SK-N-MC (cell line): ENCODE results near the gene LLGL2.
"Not testable (repeated sequence)": the region's sequence is repeated elsewhere in the genome, so short reads cannot be mapped to it uniquely, and the experiment has no call there.

Experiments
- DNase-seq: peaks from one replicate; pipeline ENCODE4 v3.0.0-alpha.2; 2011; ENCODE audit warnings: low read depth, low spot score
- H3K27ac ChIP-seq: fragments of 200-600 bp; sonication (generic); 2 replicates; pipeline ENCODE4 v1.5.1; 2016; ENCODE audit warnings: mixed run types
- H3K36me3 ChIP-seq: fragments of 200-600 bp; sonication (generic); 2 replicates; pipeline ENCODE4 v1.6.1; 2017; ENCODE audit warnings: antibody characterized with exemption, low read length, mixed read lengths; ENCODE audit not compliant: insufficient read depth
- H3K4me3 ChIP-seq: fragments of 200-600 bp; sonication (generic); 2 replicates; pipeline ENCODE4 v1.5.1; 2016
- H3K9ac ChIP-seq: fragments of 200-600 bp; sonication (generic); 2 replicates; pipeline ENCODE4 v1.8.0; 2017; ENCODE audit warnings: mixed run types, mixed read lengths; ENCODE audit not compliant: insufficient read length
- H3K9me3 ChIP-seq: fragments of 200-600 bp; sonication (generic); 2 replicates; pipeline ENCODE4 v1.6.1; 2017; ENCODE audit warnings: low read depth, mild to moderate bottlenecking, antibody characterized with exemption, low read length, moderate library complexity, mixed read lengths
- EZH2 ChIP-seq: fragments of 200-600 bp; sonication (generic); IDR thresholded peaks from one replicate; pipeline ENCODE4 v1.6.1; 2017; ENCODE audit warnings: antibody characterized with exemption
- FOXP2 ChIP-seq: optimal IDR thresholded peaks from 2 replicates; pipeline ENCODE3; 2011; ENCODE audit warnings: mild to moderate bottlenecking, moderate library complexity; ENCODE audit not compliant: insufficient read depth; ENCODE audit errors: extremely low read length, control extremely low read depth
- POLR2AphosphoS5 ChIP-seq: IDR thresholded peaks from 2 replicates; pipeline ENCODE4 v1.6.1; 2012; ENCODE audit warnings: mild to moderate bottlenecking, low read depth, low read length, borderline replicate concordance

Gene LLGL2

DNA sequence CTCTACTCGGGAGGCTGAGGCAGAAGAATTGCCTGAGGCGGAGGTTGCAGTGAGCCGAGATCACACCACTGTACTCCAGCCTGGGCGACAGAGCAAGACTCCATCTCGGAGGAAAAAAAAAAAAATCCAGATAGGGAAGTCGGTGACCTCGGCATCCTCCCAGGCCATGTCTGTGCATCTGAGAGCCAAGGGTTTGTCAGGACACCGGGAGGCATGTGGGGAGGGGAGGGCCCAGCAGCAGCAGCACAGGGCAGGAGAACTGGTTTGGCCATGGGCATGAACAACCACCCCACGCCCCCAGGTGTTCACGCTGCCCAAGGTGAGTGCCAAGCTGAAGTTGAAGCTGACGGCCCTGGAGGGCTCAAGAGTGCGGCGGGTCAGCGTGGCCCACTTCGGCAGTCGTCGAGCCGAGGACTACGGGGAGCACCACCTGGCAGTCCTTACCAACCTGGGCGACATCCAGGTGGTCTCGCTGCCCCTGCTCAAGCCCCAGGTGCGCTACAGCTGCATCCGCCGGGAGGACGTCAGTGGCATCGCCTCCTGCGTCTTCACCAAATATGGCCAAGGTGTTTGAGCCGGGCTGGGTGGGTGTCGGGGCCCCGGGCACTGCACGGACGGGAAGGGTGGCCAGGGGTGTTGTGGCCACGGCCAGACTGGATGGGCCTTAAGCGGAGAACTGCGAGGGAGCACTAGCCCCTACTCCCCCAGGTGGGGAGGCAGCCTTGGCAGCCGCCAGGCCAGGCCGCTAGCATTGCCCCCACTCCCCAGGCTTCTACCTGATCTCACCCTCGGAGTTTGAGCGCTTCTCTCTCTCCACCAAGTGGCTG lies 47.4 kb downstream of the LLGL2 start:
- Histone ChIP-seq H3K4me3 (no peak overlapping the region), H3K27ac (no peak overlapping the region), H3K36me3 (no peaks in the 10 kb centered on the region), H3K9me3 (no peaks in the 10 kb centered on the region), H3K9ac (no peak overlapping the region)
- DNase-seq: no peak
- TF ChIP-seq POLR2AphosphoS5: no peak
- TF ChIP-seq FOXP2: no peak
- TF ChIP-seq EZH2: no peak

DNA sequence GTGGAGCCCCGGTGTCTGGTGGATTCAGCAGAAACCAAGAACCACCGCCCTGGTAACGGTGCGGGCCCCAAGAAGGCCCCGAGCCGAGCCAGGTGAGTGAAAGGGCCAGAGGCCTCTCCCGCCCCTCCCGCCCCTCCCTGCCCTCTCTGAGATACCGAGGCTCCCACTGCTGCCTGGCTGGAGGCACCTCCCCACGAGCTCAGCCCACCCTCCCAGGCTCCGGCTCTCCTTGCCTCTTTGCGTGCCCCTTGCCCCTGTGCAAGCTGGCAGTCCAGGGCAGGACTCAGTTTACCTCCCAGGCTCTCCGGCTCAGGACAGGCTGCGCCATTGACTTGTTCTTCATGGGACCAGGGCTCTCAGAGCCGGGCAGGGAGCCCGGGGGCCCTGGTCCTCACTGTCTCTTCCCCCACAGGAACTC lies 48.1 kb downstream of the LLGL2 start:
- no peak overlapping the region for H3K9ac ChIP-seq
- TF ChIP-seq POLR2AphosphoS5 (no peak), EZH2 (no peak), FOXP2 (no peak)

DNA sequence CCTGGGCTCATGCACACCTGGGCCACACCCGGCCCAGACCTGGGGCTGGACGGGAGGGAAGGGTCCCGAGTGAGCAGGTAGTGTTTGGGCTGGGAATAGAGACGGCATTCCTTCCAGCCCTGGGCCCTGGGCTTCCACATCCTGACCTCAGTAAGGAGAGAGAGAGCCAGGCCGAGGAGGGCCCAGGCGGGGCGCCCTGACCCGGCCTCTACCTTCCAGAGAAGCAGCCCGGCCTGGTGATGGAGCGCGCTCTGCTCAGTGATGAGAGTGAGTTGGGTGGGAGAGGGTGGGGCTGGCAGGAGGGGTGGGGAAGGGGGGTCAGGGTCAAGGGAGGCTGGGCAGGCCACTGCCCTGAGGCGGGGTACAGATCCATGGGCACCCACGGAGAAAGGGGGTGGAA lies 48.5 kb downstream of the LLGL2 start:
- no peak overlapping the region for H3K4me3 ChIP-seq
- H3K9ac ChIP-seq: no peak overlapping the region
- no peaks in the 10 kb centered on the region for H3K9me3 ChIP-seq
- TF ChIP-seq POLR2AphosphoS5 (no peak), EZH2 (no peak), FOXP2 (no peak)
- H3K36me3 ChIP-seq: no peaks in the 10 kb centered on the region
- H3K27ac ChIP-seq: no peak overlapping the region
- no peak for DNase-seq

More for the DNA sequence above, 48.1 kb downstream of the LLGL2 start:
- Histone ChIP-seq H3K4me3 (no peak overlapping the region), H3K27ac (no peak overlapping the region), H3K9me3 (no peaks in the 10 kb centered on the region), H3K36me3 (no peaks in the 10 kb centered on the region)
- no peak for DNase-seq

DNA sequence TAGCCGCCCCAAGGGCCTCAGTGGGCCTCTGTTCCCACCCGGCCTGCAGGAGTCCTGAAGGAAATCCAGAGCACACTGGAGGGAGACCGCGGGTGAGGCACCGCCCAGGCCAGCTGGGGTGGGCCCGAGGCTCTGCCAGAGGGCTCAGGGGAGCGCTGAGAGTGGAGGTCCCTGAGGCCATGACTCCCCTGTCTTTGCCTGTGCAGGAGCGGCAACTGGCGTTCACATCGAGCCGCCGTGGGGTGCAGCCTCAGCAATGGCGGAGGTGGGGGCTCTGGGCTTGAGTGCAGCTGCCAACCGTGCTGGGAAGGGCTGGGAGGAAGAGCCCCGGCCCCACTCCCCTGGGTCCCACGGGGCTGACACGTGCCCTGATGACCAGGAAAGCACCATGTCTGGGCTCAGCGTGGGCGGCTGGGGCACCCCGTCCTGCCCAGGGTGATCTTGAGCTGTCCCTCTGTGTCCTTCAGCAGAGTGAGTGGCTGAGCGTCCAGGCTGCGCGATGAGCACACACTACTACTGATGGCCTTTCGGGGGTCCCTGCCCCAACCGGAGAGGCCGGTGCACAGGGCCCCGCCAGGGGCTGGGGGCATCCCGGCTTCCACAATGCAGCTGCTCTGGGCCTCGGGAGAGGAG lies 49.0 kb downstream of the LLGL2 start:
- no peak overlapping the region for H3K9ac ChIP-seq
- H3K36me3 ChIP-seq: no peaks in the 10 kb centered on the region
- no peaks in the 10 kb centered on the region for H3K9me3 ChIP-seq
- H3K27ac ChIP-seq: no peak overlapping the region
- H3K4me3 ChIP-seq: no peak overlapping the region
- no peak for DNase-seq
- TF ChIP-seq POLR2AphosphoS5: no peak
- no peak for TF ChIP-seq FOXP2
- no peak for TF ChIP-seq EZH2

DNA sequence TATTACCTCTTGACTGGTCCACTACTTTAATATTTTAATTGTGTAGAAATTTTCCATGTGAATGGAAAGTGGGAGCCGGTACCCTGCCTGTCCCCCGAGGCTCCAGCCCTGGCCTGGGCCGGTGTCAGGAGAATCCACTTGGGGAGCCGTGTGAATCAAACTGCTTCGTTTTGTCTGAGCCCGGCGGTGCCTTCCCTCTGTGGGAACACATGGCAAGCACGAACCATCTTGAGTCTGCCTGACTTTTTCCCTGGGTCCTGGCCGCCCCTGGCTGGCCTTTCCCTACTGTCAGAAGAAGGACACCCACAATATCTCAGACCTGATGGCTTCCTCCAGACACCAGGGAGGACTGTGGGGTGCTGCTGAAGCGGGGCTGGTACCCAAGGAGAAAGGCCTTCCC lies 49.7 kb downstream of the LLGL2 start:
- Histone ChIP-seq H3K36me3 (no peaks in the 10 kb centered on the region), H3K9me3 (no peaks in the 10 kb centered on the region), H3K9ac (no peak overlapping the region), H3K4me3 (no peak overlapping the region), H3K27ac (no peak overlapping the region)
- no peak for TF ChIP-seq POLR2AphosphoS5
- TF ChIP-seq EZH2: no peak
- TF ChIP-seq FOXP2: no peak
- DNase-seq: no peak

DNA sequence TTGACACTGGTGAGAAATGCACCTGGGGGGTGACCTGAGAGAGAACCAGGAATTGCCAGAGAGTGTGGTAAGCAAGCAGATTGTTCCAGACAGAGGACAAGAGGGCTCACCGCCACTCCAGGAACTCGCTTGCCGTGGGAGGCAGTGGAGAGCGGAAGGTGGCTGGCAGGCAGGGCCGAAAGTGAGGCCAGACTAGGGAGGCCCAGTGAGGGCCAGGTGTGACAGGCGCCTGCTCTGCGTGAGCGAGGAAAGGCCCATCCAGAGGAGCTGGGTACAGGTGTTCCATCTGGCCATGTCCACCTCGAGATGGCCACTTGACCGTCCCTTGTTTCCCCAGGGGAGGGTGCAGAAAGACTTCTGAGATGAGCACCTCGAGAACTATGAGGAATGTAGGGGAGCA lies 50.2 kb downstream of the LLGL2 start:
- Histone ChIP-seq H3K4me3 (no peak overlapping the region), H3K9ac (no peak overlapping the region), H3K9me3 (no peaks in the 10 kb centered on the region), H3K27ac (no peak overlapping the region), H3K36me3 (no peaks in the 10 kb centered on the region)
- DNase-seq: no peak
- no peak for TF ChIP-seq EZH2
- no peak for TF ChIP-seq POLR2AphosphoS5
- TF ChIP-seq FOXP2: no peak

DNA sequence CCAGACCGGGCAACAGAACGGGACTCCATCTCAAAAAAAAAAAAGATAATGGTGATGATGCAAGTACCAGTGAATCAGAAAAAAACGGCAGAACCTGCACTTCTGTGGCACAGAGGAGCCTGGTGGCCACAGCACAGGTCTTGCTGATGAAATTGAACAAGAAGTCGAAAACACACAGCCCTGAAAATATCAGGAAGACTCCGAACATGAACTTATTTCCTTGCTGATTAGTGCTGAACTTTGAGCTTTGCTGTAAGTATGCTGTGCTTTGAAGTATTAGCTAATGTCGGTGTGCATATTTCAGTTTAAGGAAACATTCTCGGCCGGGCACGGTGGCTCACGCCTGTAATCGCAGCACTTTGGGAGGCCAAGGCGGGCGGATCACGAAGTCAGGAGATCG lies 51.2 kb downstream of the LLGL2 start:
- Histone ChIP-seq H3K9me3 (no peaks in the 10 kb centered on the region), H3K27ac (no peak overlapping the region), H3K36me3 (no peaks in the 10 kb centered on the region), H3K4me3 (no peak overlapping the region), H3K9ac (no peak overlapping the region)
- TF ChIP-seq EZH2: no peak
- TF ChIP-seq POLR2AphosphoS5: no peak
- no peak for TF ChIP-seq FOXP2
- DNase-seq: no peak

DNA sequence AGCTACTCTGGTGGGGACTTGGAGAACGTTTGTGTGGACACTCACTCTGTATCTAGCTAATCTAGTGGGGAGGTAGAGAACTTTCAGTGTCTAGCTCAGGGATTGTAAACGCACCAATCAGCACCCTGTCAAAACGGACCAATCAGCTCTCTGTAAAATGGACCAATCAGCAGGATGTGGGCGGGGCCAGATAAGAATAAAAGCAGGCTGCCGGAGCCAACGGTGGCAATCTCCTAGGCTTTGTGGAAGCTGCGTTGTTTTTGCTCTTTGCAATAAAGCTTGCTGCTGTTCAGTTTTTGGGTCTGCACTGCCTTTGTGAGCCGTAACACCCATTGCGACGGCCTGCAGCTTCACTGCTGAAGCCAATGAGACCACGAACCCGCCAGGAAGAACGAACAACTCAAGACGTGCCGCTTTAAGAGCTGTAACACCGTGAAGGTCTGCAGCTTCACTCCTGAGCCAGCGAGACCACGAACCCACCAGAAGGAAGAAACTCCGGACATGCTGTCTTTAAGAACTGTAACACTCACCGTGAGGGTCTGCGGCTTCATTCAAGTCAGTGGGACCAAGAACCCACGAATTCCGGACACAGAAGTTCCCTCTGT lies 55.7 kb downstream of the LLGL2 start:
- H3K9ac ChIP-seq, H3K36me3 ChIP-seq, H3K9me3 ChIP-seq, DNase-seq, H3K27ac ChIP-seq, H3K4me3 ChIP-seq: not testable (repeated sequence)

DNA sequence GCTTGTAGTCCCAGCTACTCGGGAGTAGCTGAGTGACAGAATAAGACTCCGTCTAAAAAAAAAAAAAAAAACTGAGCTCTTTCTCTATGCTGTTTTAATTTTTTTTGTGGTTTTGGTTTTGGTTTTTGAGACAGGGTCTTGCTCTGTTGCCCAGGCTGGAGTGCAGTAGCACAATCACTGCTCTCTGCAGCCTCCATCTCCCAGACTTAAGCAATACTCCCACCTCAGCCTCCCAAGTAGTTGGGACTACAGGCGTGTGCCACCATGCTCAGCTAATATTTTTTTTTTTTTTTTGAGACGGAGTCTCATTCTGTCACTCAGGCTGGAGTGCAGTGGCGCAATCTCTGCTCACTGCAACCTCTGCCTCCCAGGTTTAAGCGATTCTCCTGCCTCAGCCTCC lies 57.7 kb downstream of the LLGL2 start:
- not testable (repeated sequence) for DNase-seq

DNA sequence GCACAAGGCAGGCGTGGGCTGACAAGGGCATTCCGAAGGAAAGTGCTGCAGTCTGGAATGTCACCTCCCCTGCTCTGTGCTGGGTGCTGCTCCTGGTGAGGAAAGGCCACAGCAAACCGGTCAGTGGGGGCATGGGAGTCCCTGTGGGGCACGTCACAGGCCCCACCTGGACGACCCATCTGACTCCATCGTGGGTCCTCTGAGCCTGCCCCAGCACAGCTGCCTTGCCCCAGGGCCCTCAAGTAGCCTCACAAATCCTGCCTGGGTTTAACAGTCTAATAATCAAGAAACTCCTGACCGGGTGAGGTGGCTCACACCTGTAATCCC lies 59.3 kb downstream of the LLGL2 start:
- Histone ChIP-seq H3K36me3 (no peaks in the 10 kb centered on the region), H3K4me3 (no peak overlapping the region), H3K9me3 (no peaks in the 10 kb centered on the region), H3K9ac (no peak overlapping the region), H3K27ac (no peak overlapping the region)
- no peak for DNase-seq
- no peak for TF ChIP-seq FOXP2
- TF ChIP-seq EZH2: no peak
- TF ChIP-seq POLR2AphosphoS5: no peak

More for the DNA sequence above, 57.7 kb downstream of the LLGL2 start:
- not testable (repeated sequence) for H3K4me3 ChIP-seq, H3K9ac ChIP-seq, H3K27ac ChIP-seq, H3K9me3 ChIP-seq, H3K36me3 ChIP-seq
